NCI-H1092 (cell line): ENCODE measurements around the gene PLB1.
A peak's percentile ranks its signal among the peaks of the same experiment; 100 is the strongest.

ENCODE experiments used
- DNase-seq: peaks from one replicate; lab custom pipeline; 2025; lab: John Stamatoyannopoulos, UW

Gene PLB1

GRCh38 chr2:28565720-28566295 is 69.9 kb downstream of the PLB1 start:
- no peak for DNase-seq

GRCh38 chr2:28566521-28567041 is 70.7 kb downstream of the PLB1 start:
- DNase-seq: peak; percentile 65

GRCh38 chr2:28567061-28567471 is 71.2 kb downstream of the PLB1 start:
- DNase-seq: peak; percentile 53

GRCh38 chr2:28568036-28568435 is 72.2 kb downstream of the PLB1 start:
- DNase-seq: no peak

- no peak for DNase-seq
These were observed 72.7 kb downstream of the PLB1 start for GRCh38 chr2:28568533-28568932.

GRCh38 chr2:28570431-28570830 is 74.6 kb downstream of the PLB1 start:
- DNase-seq: no peak

GRCh38 chr2:28576714-28577113 is 80.9 kb downstream of the PLB1 start:
- no peak for DNase-seq

GRCh38 chr2:28577791-28578680 is 82.2 kb downstream of the PLB1 start:
- DNase-seq: no peak

- no peak for DNase-seq
These were observed 82.9 kb downstream of the PLB1 start for GRCh38 chr2:28578774-28579173.

- no peak for DNase-seq
These were observed 83.7 kb downstream of the PLB1 start for GRCh38 chr2:28579606-28580005.

GRCh38 chr2:28580078-28580477 is 84.2 kb downstream of the PLB1 start:
- no peak for DNase-seq

- no peak for DNase-seq
These were observed 85.5 kb downstream of the PLB1 start for GRCh38 chr2:28581312-28581711.

GRCh38 chr2:28582152-28582551 is 86.3 kb downstream of the PLB1 start:
- no peak for DNase-seq

- no peak for DNase-seq
These were observed 86.7 kb downstream of the PLB1 start for GRCh38 chr2:28582595-28582994.

GRCh38 chr2:28583899-28584553 is 88.2 kb downstream of the PLB1 start:
- no peak for DNase-seq

- DNase-seq: no peak
These were observed 91.0 kb downstream of the PLB1 start for GRCh38 chr2:28586867-28587266.

- DNase-seq: no peak
These were observed 91.8 kb downstream of the PLB1 start for GRCh38 chr2:28587526-28588291.

GRCh38 chr2:28588292-28588670 is 92.4 kb downstream of the PLB1 start:
- no peak for DNase-seq

GRCh38 chr2:28589746-28590463 is 94.0 kb downstream of the PLB1 start:
- DNase-seq: no peak

- DNase-seq: no peak
These were observed 94.8 kb downstream of the PLB1 start for GRCh38 chr2:28590496-28591301.
